GM12878 (cell line): ENCODE measurements around the gene SMARCAD1. TPM values are rescaled to one million over a fixed set of nuclear protein-coding genes. Genes with fewer than 3 reads are reported as not detected.

ENCODE experiments used
- ATAC-seq: fragments of 200-7000 bp; cut with Tn5 transposase; 3 replicates; pipeline ENCODE4 v1.9.1; 2020; ENCODE audit warnings: mild to moderate bottlenecking, moderate library complexity
- BruUV-seq: library from RNA; stranded (reverse); fragments of 400-500 nt; replicated peaks from 2 replicates; lab custom pipeline; 2021; lab: Mats Ljungman, UMichigan
- CTCF ChIA-PET: fragments of 300-600 bp; sonication (Branson Sonifier 250); formaldehyde crosslinking; extraction: SDS; loops from one replicate; lab custom pipeline; 2021; ENCODE audit warnings: inconsistent platforms; lab: Yijun Ruan, JAX
- POLR2A ChIA-PET: fragments of 350-600 bp; formaldehyde crosslinking; extraction: SDS; loops from one replicate; lab custom pipeline; 2021; ENCODE audit warnings: inconsistent platforms; lab: Charles Lee
- RAD21 ChIA-PET: fragments of 300-600 bp; sonication (Branson Sonifier 250); formaldehyde crosslinking; loops from one replicate; lab custom pipeline; 2023; ENCODE audit warnings: antibody characterized with exemption; ENCODE audit not compliant: unreplicated experiment; lab: Charles Lee
- SMC1A ChIA-PET: fragments of 300-600 bp; sonication (Branson Sonifier 250); formaldehyde crosslinking; loops from one replicate; lab custom pipeline; 2023; ENCODE audit not compliant: unreplicated experiment, uncharacterized antibody; lab: Charles Lee
- DNase-seq: peaks from one replicate; pipeline ENCODE4 v3.0.0-alpha.2; 2011; ENCODE audit warnings: low read depth, low spot score
- FAIRE-seq: peaks from 3 replicates; lab custom pipeline; 2011; peaks lifted over from hg19 to GRCh38; lab: Jason Lieb, UNC
- H2AFZ ChIP-seq: 2 replicates; pipeline ENCODE4 v1.6.0; 2011; ENCODE audit warnings: low read depth, low read length, control low read depth; ENCODE audit not compliant: control insufficient read depth
- H3K27ac ChIP-seq: 2 replicates; pipeline ENCODE4 v1.5.1; 2011; ENCODE audit warnings: control low read depth; ENCODE audit not compliant: control insufficient read depth, insufficient read depth
- H3K27me3 ChIP-seq, 2 experiments: replicated peaks in 1 of 2; 2 replicates each; pipeline versions ENCODE4 v1.6.0 to v1.6.1; 2011; ENCODE audit warnings: low read length in 1 of 2; ENCODE audit not compliant: control insufficient read depth in 2 of 2, insufficient read depth in 2 of 2
- H3K36me3 ChIP-seq, 2 experiments: 2 replicates each; pipeline ENCODE4 v1.5.1; 2011; ENCODE audit warnings: low read length in 1 of 2; ENCODE audit not compliant: control insufficient read depth in 2 of 2, insufficient read depth in 2 of 2
- H3K4me1 ChIP-seq: 2 replicates; pipeline ENCODE4 v1.6.1; 2011; ENCODE audit warnings: mild to moderate bottlenecking, low read length, moderate library complexity, mixed read lengths; ENCODE audit not compliant: control insufficient read depth, insufficient read depth
- H3K4me2 ChIP-seq: 2 replicates; pipeline ENCODE4 v1.6.0; 2011; ENCODE audit warnings: control low read depth; ENCODE audit not compliant: control insufficient read depth, insufficient read depth
- H3K4me3 ChIP-seq: fragments of 200-600 bp; sonication (generic); 2 replicates; pipeline ENCODE4 v1.5.1; 2016
- H3K79me2 ChIP-seq: 2 replicates; pipeline ENCODE4 v1.6.0; 2011; ENCODE audit warnings: low read length; ENCODE audit not compliant: control insufficient read depth, insufficient read depth
- H3K9ac ChIP-seq: 2 replicates; pipeline ENCODE4 v1.8.0; 2011; ENCODE audit warnings: low read length, control low read depth, mixed read lengths; ENCODE audit not compliant: control insufficient read depth, insufficient read depth
- H3K9me3 ChIP-seq: replicated peaks from 3 replicates; pipeline ENCODE4 v1.5.1; 2011; ENCODE audit warnings: mild to moderate bottlenecking, low read length; ENCODE audit not compliant: control insufficient read depth, insufficient read depth
- H4K20me1 ChIP-seq: 2 replicates; pipeline ENCODE4 v1.6.0; 2011; ENCODE audit not compliant: control insufficient read depth, insufficient read depth
- CBFB ChIP-seq: IDR thresholded peaks from 2 replicates; pipeline ENCODE4 v1.6.1; 2016; ENCODE audit warnings: antibody characterized with exemption, low read depth
- CHD4 ChIP-seq: fragments of 200-600 bp; sonication (generic); IDR thresholded peaks from 2 replicates; pipeline ENCODE4 v1.6.1; 2016; ENCODE audit warnings: mild to moderate bottlenecking
- ESRRA ChIP-seq: IDR thresholded peaks from 2 replicates; pipeline ENCODE4 v1.6.1; 2012; ENCODE audit warnings: mild to moderate bottlenecking, low read length, improper control_type of control experiment
- IKZF2 ChIP-seq, 2 experiments: fragments of 450-650 bp; IDR thresholded peaks; 2 replicates each; pipeline ENCODE4 v1.6.1; 2017; ENCODE audit warnings: mild to moderate bottlenecking in 2 of 2, moderate library complexity in 2 of 2
- NRF1 ChIP-seq: conservative IDR thresholded peaks from 2 replicates; pipeline ENCODE4 v1.6.1; 2011; ENCODE audit warnings: mild to moderate bottlenecking, low read depth, low read length, improper control_type of control experiment
- SPI1 ChIP-seq: IDR thresholded peaks from 2 replicates; pipeline ENCODE4 v1.6.1; 2011; ENCODE audit warnings: low read depth, mild to moderate bottlenecking, low read length, moderate library complexity, borderline replicate concordance; ENCODE audit not compliant: insufficient read depth
- STAT3 ChIP-seq: IDR thresholded peaks from 2 replicates; pipeline ENCODE4 v1.6.1; 2011; ENCODE audit warnings: low read depth, low read length, improper control_type of control experiment
- TAF1 ChIP-seq: IDR thresholded peaks from 2 replicates; pipeline ENCODE4 v1.6.1; 2011; ENCODE audit warnings: mild to moderate bottlenecking, low read depth, low read length, borderline replicate concordance
- WGBS: methylation state at CpG from one replicate; pipeline ENCODE4 v1.1.6; 2016; ENCODE audit warnings: low lambda C conversion rate; ENCODE audit not compliant: insufficient replicate concordance, insufficient coverage; ENCODE audit errors: missing lambda C conversion rate; 5-methylcytosine and 5-hydroxymethylcytosine counted together
- in situ Hi-C: fragments of 300-500 bp; cut with MboI; formaldehyde crosslinking; loops from 9 replicates; pipeline ENCODE4 v1.14.3; 2018; ENCODE audit warnings: mixed read lengths
- intact Hi-C: fragments of 100-400 bp; cut with micrococcal nuclease; formaldehyde crosslinking; loops from one replicate; pipeline ENCODE4 v1.14.2; 2022; ENCODE audit not compliant: unreplicated experiment
- polyA plus RNA-seq, 11 experiments: library from polyadenylated mRNA; depleted of rRNA in 4 of 11; unstranded in 6 of 11; stranded (reverse) in 5 of 11; fragments of >200 nt; fragmentation: Nextera tagmentation in 4 of 11; fragmentation: Illumina TruSeq in 1 of 11; extraction: Ambion mirVana in 4 of 11; extraction: Trizol in 1 of 11; gene quantifications; 1 replicate in 1 of 11; 2 replicates in 10 of 11; pipeline versions ENCODE4 v1.2.1 to v1.2.3, GENCODE V29; 2011 to 2016; ENCODE audit warnings: inconsistent platforms in 2 of 11, missing spikeins in 2 of 11, low read depth in 1 of 11
- total RNA-seq, 4 experiments: library from RNA; depleted of rRNA in 3 of 4; stranded (reverse); fragments of >200 nt in 3 of 4; fragmentation: Illumina TruSeq in 1 of 4; extraction: Trizol in 1 of 4; gene quantifications; 2 replicates each; pipeline versions ENCODE4 v1.2.1 to v1.2.3, GENCODE V29; 2013 to 2021
- TF ChIP-seq, protein P1 (sequence below): fragments of 150-350 bp; IDR thresholded peaks from 2 replicates; pipeline ENCODE4 v1.6.1; 2014; ENCODE audit warnings: mild to moderate bottlenecking, low read depth, low read length

The SMARCAD1 gene
- total and polyA plus RNA-seq, 10 of the 15 experiments (the other 5 are each of a cell fraction or from before 2014, with no cell fraction given): 7.6 to 41.2 (median 27.7) TPM

DNA sequence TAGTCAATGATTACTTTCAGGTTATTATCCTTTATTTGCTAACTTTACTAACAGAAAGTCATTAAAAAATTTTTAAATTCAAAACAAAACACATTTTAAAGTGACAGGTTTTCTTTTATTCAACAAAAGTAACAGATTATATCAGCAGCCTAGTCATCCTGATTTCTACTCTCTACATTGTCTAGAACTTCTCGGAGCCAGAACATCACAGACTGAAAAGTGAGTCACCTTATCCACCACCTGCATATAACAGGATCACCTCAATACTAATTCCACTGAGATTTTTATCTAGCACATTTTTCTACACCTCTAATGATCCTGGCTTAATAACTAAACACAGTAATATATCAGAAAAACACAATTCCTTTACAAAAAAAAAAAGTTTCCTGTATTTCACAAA, 47.9 kb upstream of the SMARCAD1 start:
- ChIA-PET RAD21 (no interaction called here), POLR2A (no interaction called here), SMC1A (interaction anchor here (0.6 kb wide), 1 partner anchor 12 kb away, joined by 4 read pairs; no protein-coding TSS in a partner anchor), CTCF (no interaction called here)
- Histone ChIP-seq H3K27ac (no peak overlapping the region), H3K9ac (no peak overlapping the region), H2AFZ (no peak overlapping the region), H3K4me3 (no peak overlapping the region), H3K9me3 (no peaks in the 10 kb centered on the region), H3K36me3 (no peaks in the 10 kb centered on the region), H3K79me2 (no peaks in the 10 kb centered on the region)
- no TSS peak for BruUV-seq
- in situ Hi-C loops (no loop called here), intact Hi-C loops (no loop called here)
- FAIRE-seq: no peak
- no peak for DNase-seq
- ATAC-seq: no peak
- WGBS: 25% methylated on average over 1 of the region's 1 CpG
- no peak for TF ChIP-seq CHD4
- no peak for TF ChIP-seq SPI1
- TF ChIP-seq TAF1: no peak
- no peak for TF ChIP-seq CBFB
- TF ChIP-seq, protein P1, sequence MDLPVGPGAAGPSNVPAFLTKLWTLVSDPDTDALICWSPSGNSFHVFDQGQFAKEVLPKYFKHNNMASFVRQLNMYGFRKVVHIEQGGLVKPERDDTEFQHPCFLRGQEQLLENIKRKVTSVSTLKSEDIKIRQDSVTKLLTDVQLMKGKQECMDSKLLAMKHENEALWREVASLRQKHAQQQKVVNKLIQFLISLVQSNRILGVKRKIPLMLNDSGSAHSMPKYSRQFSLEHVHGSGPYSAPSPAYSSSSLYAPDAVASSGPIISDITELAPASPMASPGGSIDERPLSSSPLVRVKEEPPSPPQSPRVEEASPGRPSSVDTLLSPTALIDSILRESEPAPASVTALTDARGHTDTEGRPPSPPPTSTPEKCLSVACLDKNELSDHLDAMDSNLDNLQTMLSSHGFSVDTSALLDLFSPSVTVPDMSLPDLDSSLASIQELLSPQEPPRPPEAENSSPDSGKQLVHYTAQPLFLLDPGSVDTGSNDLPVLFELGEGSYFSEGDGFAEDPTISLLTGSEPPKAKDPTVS: no peak
- TF ChIP-seq IKZF2 (IDR thresholded peaks at IDR 0.05): no peak
- no peak for TF ChIP-seq NRF1
- no peak for TF ChIP-seq STAT3
- no peak for TF ChIP-seq ESRRA
- TF ChIP-seq, all 136 proteins: peak for 0
- Histone ChIP-seq H3K4me2 (no peak overlapping the region), H3K4me1 (no peaks in the 10 kb centered on the region), H3K27me3 (no peaks in the 10 kb centered on the region), H4K20me1 (no peaks in the 10 kb centered on the region)
